ENCODE measurements around the gene PDLIM3.

PDLIM3 gene

DNA sequence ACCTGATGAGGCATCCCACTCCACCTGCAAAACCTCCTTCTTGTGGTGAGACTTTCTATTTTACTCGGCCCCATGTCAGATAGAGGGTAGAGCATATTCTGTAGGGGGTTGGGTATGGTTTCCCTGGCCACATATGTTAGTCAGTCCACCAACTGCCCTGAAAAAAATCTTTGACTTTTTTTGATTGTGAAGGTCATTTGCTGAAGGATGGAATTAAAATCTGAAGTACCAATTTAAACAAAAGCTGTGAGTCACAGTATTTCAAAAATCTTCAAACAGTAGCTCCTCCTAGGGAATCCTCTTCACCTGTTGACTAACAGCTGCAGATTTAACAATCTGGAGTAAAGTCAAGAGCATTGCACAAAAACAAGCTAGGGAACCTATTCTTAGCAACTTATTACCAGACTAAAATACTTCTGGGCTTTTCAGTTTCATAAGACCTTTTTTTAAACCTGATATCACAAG, 55.8 kb downstream of the PDLIM3 start:
- TF ChIP-seq, protein P1, sequence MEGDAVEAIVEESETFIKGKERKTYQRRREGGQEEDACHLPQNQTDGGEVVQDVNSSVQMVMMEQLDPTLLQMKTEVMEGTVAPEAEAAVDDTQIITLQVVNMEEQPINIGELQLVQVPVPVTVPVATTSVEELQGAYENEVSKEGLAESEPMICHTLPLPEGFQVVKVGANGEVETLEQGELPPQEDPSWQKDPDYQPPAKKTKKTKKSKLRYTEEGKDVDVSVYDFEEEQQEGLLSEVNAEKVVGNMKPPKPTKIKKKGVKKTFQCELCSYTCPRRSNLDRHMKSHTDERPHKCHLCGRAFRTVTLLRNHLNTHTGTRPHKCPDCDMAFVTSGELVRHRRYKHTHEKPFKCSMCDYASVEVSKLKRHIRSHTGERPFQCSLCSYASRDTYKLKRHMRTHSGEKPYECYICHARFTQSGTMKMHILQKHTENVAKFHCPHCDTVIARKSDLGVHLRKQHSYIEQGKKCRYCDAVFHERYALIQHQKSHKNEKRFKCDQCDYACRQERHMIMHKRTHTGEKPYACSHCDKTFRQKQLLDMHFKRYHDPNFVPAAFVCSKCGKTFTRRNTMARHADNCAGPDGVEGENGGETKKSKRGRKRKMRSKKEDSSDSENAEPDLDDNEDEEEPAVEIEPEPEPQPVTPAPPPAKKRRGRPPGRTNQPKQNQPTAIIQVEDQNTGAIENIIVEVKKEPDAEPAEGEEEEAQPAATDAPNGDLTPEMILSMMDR (IDR thresholded peaks at IDR 0.05; ENCODE audit: low read depth, low read length, missing control alignments) = no peak
- H3K4me3 ChIP-seq (replicated peaks; ENCODE audit: low read depth, low read length) = no peak overlapping the region
- DNase-seq (ENCODE audit: extremely low read depth, low read depth) = no peak

DNA sequence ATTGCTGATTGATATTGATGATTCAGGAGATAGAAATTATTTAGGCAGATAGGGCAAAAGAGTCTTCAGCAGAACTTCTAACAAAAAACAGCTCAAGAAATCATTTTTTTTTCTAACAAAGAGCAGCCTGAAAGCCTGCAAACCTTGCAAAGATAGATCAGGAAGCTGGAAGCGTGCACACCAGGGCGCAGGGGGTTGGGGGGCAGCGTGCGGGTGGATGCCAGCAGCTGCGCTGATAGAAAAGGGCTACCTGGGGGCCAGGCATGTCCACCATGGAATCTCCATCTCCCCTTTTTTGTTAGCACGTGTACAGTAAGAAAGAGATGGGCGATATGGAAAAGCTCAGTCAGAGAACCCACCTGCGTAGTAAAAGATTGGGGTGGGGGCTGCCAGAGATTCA, 62.1 kb downstream of the PDLIM3 start:
- no peak overlapping the region for H3K4me3 ChIP-seq (replicated peaks; ENCODE audit: low read depth, low read length)
- TF ChIP-seq, protein P1 (IDR thresholded peaks at IDR 0.05; ENCODE audit: low read depth, low read length, missing control alignments) = no peak
- DNase-seq (ENCODE audit: extremely low read depth, low read depth) = no peak

DNA sequence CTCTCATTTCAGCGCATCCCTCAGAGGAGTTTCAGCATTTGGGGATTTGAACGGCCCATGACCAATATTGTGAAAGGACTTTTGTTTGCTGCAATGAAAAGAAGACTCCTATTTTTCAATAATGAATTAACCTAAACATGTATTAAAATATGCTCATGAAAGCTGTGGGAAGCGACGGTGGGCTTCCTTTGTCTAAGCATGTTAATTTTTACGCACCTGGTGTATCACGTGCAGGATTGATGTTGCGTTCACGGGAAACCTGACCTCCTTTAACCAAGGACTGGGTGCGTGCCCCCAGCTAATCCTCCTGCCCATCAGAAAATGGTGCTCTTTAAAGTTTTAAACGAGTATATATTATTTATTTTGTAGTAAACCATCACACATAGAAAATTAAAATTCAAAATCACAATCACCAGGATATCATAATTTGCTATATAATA, 63.2 kb downstream of the PDLIM3 start:
- DNase-seq (ENCODE audit: extremely low read depth, low read depth) = no peak
- TF ChIP-seq, protein P1 (IDR thresholded peaks at IDR 0.05; ENCODE audit: low read depth, low read length, missing control alignments) = no peak
- peak overlapping the region; percentile 47 for H3K4me3 ChIP-seq (replicated peaks; ENCODE audit: low read depth, low read length)

DNA sequence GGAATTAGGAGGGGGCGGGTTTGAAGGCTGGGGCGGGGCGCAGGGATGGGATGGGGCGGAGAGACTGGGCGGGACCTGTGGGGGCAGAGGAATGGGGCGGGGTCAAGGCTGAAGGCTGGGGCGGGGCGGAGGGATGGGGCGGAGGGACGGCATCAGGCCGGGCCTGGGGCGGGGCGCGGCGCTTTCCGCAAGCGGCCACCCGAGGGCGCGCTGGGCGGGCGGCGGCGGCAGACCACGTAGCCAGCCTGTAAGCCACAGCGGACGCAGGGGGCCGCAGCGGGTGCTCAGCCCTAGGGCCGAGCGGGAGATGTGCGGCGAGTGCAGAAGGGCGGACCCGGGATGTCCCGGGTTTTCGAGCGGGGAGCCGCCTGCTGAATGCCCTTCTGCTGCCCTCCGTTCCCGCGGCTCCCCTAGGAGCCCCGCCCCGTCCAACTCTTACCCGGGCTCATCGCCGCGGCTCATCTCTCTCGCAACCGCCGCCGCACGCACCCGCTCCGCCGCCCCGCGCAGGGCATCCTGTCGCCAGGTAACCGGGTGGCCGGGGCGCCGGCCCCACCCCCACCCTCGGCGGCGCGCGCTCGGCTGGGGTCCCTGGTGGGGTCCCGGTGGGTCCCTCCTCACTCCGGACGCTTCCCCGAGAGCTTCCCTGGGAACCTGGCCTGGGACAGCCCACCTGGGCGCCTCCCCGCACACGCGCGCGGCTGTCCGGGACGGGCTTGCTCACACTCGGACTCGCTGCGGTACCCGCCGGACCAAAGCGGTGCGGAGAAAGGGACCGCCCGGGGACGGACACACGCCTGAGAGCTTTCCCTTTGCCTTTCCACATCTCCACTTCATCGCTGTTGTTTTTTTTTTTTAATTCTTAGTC, 63.8 kb downstream of the PDLIM3 start, which contains the start of gene CCDC110:
CCDC110 (minus strand) TSS at position 499 of the 868 bp plus-strand sequence; CDS start at position 449, 50 bp downstream.
- TF ChIP-seq, protein P1 (IDR thresholded peaks at IDR 0.05; ENCODE audit: low read depth, low read length, missing control alignments) = peak; percentile 25
- H3K4me3 ChIP-seq (replicated peaks; ENCODE audit: low read depth, low read length) = peak within 1 kb of the TSS; percentile 47
- DNase-seq (ENCODE audit: extremely low read depth, low read depth) = peak; percentile 77

DNA sequence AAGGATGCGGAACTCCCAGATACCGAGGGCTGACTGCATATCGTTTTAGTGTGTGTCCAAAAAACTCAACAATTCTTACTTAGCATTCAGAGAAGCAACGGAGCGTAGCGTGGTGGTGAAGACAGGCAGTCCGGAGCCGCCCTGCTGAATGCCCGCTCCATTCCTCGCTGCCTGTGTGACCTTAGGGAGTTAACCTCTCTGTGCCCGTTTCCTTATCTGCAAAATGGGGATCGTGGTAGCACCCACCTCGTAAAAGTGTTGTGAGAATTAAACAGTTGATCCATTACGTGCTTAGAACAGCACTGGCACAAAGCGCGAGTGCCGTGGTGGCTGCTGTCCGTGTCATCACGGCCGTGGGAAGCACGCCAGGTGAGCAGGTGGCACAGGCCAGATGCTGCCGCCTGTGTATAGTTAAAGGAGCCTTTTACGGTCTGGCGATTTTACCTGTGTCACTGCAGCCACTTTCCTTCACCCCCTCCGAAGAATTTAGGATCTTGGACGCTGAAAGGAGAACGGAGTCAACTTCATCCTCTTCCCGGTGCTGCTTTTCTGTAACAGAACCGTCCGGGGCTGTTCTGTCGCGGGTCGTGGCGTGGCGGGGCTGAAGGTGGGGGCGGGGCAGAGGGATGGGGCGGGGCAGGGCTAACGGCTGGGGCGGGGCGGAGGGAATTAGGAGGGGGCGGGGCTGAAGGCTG, 64.7 kb downstream of the PDLIM3 start:
- peak overlapping the region; percentile 47 for H3K4me3 ChIP-seq (replicated peaks; ENCODE audit: low read depth, low read length)
- DNase-seq (ENCODE audit: extremely low read depth, low read depth) = no peak
- TF ChIP-seq, protein P1 (IDR thresholded peaks at IDR 0.05; ENCODE audit: low read depth, low read length, missing control alignments) = no peak

DNA sequence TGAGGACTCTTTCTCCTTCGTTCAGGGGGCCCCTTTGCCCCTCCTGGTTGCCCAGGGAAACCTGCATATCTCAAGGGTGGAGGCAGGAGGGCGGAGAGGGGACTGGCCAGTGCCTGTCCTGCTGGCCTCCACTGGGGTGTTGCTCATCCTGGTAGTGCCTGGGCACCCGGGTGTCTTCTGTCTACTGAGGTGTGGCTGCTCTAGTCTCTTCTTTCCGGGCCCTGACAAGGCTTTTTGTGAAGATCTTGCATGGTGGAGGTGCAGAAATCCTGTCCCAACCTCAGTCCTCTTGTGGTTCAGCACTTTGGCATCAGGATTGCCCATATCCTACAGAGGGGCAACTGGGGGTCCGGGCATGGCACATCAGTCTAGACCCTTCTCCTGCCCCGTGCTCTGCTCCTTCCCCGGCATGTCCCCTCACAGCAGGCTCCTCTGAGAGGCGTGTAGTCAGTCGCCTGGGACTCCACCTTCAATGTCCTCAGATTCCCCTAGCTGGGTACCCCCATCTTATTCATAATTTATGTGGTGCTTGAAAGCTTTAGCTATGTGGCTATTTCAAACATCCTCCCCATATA, 65.6 kb downstream of the PDLIM3 start:
- no peak overlapping the region for H3K4me3 ChIP-seq (replicated peaks; ENCODE audit: low read depth, low read length)
- DNase-seq (ENCODE audit: extremely low read depth, low read depth) = no peak
- TF ChIP-seq, protein P1 (IDR thresholded peaks at IDR 0.05; ENCODE audit: low read depth, low read length, missing control alignments) = no peak

Measured in HFF-Myc (cell line).